C4-2B (cell line): ENCODE results near the gene DDIAS.

Experiments used
- ZFX ChIP-seq: fragments of 450-650 bp; IDR thresholded peaks from 2 replicates; pipeline ENCODE4 v1.6.1; 2017
- TF ChIP-seq, protein P1 (sequence below): fragments of 450-650 bp; conservative IDR thresholded peaks from 2 replicates; pipeline ENCODE4 v1.5.1; 2017; ENCODE audit warnings: mild to moderate bottlenecking

DNA sequence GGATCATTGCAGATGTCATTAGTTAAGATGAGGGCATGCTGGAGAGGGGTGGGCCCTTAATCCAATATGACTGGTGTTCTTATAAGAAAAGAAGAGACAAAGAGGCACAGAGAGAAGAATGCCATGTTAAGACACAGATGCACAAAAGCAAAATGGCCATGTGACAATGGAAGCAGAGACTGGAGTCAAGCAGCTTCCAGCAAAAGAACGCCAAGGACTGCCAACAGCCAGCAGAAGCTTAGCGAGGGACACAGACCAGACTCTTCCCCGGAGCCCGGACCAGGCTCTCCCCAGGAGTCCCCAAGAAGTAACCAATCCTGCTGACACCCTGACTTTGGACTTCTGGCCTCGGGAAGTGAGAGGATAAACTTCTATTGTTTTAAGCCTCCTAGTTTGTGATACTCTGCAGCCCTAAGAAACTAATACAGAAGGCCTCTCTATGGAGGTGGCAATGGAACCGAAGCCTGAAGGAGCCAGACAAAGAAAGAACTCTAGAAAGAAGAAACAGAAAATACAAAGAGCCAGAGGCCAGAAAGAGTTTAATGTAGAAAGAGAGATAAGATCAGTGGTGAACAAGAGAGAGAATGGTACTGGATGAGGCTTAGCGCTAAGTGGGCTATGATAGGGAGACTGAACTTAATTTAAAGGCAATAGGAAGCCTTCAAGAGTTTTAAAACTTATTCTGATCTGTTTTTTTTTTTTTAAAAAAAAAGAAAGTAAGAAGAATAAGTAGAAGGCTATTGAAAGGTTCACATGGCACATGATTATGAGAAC lies 29.0 kb upstream of the DDIAS start:
- TF ChIP-seq, protein P1, sequence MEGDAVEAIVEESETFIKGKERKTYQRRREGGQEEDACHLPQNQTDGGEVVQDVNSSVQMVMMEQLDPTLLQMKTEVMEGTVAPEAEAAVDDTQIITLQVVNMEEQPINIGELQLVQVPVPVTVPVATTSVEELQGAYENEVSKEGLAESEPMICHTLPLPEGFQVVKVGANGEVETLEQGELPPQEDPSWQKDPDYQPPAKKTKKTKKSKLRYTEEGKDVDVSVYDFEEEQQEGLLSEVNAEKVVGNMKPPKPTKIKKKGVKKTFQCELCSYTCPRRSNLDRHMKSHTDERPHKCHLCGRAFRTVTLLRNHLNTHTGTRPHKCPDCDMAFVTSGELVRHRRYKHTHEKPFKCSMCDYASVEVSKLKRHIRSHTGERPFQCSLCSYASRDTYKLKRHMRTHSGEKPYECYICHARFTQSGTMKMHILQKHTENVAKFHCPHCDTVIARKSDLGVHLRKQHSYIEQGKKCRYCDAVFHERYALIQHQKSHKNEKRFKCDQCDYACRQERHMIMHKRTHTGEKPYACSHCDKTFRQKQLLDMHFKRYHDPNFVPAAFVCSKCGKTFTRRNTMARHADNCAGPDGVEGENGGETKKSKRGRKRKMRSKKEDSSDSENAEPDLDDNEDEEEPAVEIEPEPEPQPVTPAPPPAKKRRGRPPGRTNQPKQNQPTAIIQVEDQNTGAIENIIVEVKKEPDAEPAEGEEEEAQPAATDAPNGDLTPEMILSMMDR = no peak
- TF ChIP-seq ZFX = no peak
